HCT116 (cell line): ENCODE data around the gene CCDC117. TPM values are rescaled to one million over a fixed set of nuclear protein-coding genes. Genes with fewer than 3 reads are reported as not detected.

Experiments
- ATAC-seq: fragments of 200-7000 bp; cut with Tn5 transposase; 2 replicates; pipeline ENCODE4 v1.9.1; 2020; ENCODE audit warnings: mild to moderate bottlenecking, moderate library complexity
- BruUV-seq: library from RNA; stranded (reverse); fragments of 400-500 nt; replicated peaks from 2 replicates; lab custom pipeline; 2021; lab: Mats Ljungman, UMichigan
- CTCF ChIA-PET: fragments of 300-600 bp; sonication (Branson Sonifier 250); formaldehyde crosslinking; loops from one replicate; lab custom pipeline; 2021; ENCODE audit warnings: antibody characterized with exemption; lab: Charles Lee
- POLR2A ChIA-PET: fragments of 300-600, 350-600 bp; sonication (Branson Sonifier 250); formaldehyde crosslinking; loops from one replicate; lab custom pipeline; 2021; ENCODE audit warnings: antibody characterized with exemption; lab: Charles Lee
- RAD21 ChIA-PET, 2 experiments: fragments of 300-600 bp; sonication (Branson Sonifier 250); formaldehyde crosslinking; loops; one replicate each; lab custom pipeline; 2023; ENCODE audit warnings: low total read pairs in 2 of 2; ENCODE audit not compliant: uncharacterized antibody in 2 of 2, unreplicated experiment in 2 of 2, low non-redundant PET in 1 of 2; lab: Charles Lee
- DNase-seq: peaks from one replicate; pipeline ENCODE4 v3.0.0-alpha.2; 2010; ENCODE audit warnings: low read depth, low spot score
- H2AFZ ChIP-seq: fragments of 200-600 bp; shearing (Covaris generic), sonication (generic); 2 replicates; pipeline ENCODE4 v1.6.1; 2017; ENCODE audit warnings: low read depth, mixed run types, mixed read lengths, antibody characterized with exemption, low read length; ENCODE audit not compliant: poor library complexity, severe bottlenecking
- H3K27ac ChIP-seq: 2 replicates; pipeline ENCODE4 v1.5.1; 2012; ENCODE audit warnings: low read depth, low read length
- H3K27me3 ChIP-seq: fragments of 200-600 bp; sonication (generic); 2 replicates; pipeline ENCODE4 v1.6.1; 2016; ENCODE audit warnings: mixed run types, low read length, mixed read lengths; ENCODE audit not compliant: insufficient read depth
- H3K36me3 ChIP-seq, 2 experiments: fragments of 200-500 bp in 1 of 2; fragments of 200-600 bp in 1 of 2; sonication (Bioruptor generic) in 1 of 2; sonication (generic) in 1 of 2; 2 replicates each; pipeline versions ENCODE4 v1.5.1 to v1.6.1; 2014 to 2016; ENCODE audit warnings: low read length in 2 of 2, inconsistent platforms in 1 of 2, mixed read lengths in 1 of 2, mixed run types in 1 of 2; ENCODE audit not compliant: insufficient read depth in 2 of 2, control insufficient read depth in 1 of 2
- H3K4me1 ChIP-seq, 2 experiments: fragments of 200-600 bp in 1 of 2; sonication (generic) in 1 of 2; 2 replicates each; pipeline versions ENCODE4 v1.5.1 to v1.6.1; 2012 to 2017; ENCODE audit warnings: low read length in 2 of 2, inconsistent platforms in 1 of 2, mild to moderate bottlenecking in 1 of 2, mixed read lengths in 1 of 2, mixed run types in 1 of 2, moderate library complexity in 1 of 2; ENCODE audit not compliant: insufficient read depth in 2 of 2, control insufficient read depth in 1 of 2
- H3K4me2 ChIP-seq: fragments of 200-600 bp; sonication (generic); 2 replicates; pipeline ENCODE4 v1.6.1; 2017; ENCODE audit warnings: mixed run types, low read length, mixed read lengths
- H3K4me3 ChIP-seq, 2 experiments: fragments of 200-600 bp in 1 of 2; sonication (generic) in 1 of 2; replicated peaks in 1 of 2; 2 replicates each; pipeline ENCODE4 v1.5.1; 2011 to 2016; ENCODE audit warnings: low read length in 2 of 2, control low read depth in 1 of 2, low read depth in 1 of 2, mild to moderate bottlenecking in 1 of 2, mixed read lengths in 1 of 2, mixed run types in 1 of 2
- H3K79me2 ChIP-seq: fragments of 200-600 bp; sonication (generic); 2 replicates; pipeline ENCODE4 v1.6.1; 2017; ENCODE audit warnings: mild to moderate bottlenecking, mixed run types, low read length, moderate library complexity, mixed read lengths; ENCODE audit not compliant: insufficient read depth
- H3K9ac ChIP-seq: fragments of 200-600 bp; sonication (generic); 2 replicates; pipeline ENCODE4 v1.6.1; 2016; ENCODE audit warnings: low read length, mixed read lengths
- H3K9me2 ChIP-seq: fragments of 200-600 bp; sonication (generic), shearing (Covaris generic); 2 replicates; pipeline ENCODE4 v1.6.1; 2017; ENCODE audit warnings: mixed run types, mild to moderate bottlenecking, moderate library complexity; ENCODE audit not compliant: insufficient read depth
- H3K9me3 ChIP-seq, 2 experiments: fragments of 200-500 bp in 1 of 2; fragments of 200-600 bp in 1 of 2; sonication (Bioruptor generic) in 1 of 2; sonication (generic) in 1 of 2; 2 replicates each; pipeline ENCODE4 v1.6.1; 2014 to 2017; ENCODE audit warnings: low read length in 2 of 2, mixed read lengths in 2 of 2, inconsistent platforms in 1 of 2, low read depth in 1 of 2, mild to moderate bottlenecking in 1 of 2, mixed run types in 1 of 2, moderate library complexity in 1 of 2; ENCODE audit not compliant: control insufficient read depth in 1 of 2, insufficient read depth in 1 of 2
- H4K20me1 ChIP-seq: fragments of 200-600 bp; sonication (generic), shearing (Covaris generic); 2 replicates; pipeline ENCODE4 v1.6.1; 2017; ENCODE audit warnings: mixed run types, mild to moderate bottlenecking, moderate library complexity; ENCODE audit not compliant: insufficient read depth
- ATF3 ChIP-seq: IDR thresholded peaks from 2 replicates; pipeline ENCODE4 v1.6.1; 2012
- ELF1 ChIP-seq: IDR thresholded peaks from 2 replicates; pipeline ENCODE4 v1.6.1; 2012; ENCODE audit warnings: low read depth, borderline replicate concordance
- EZH2 ChIP-seq: fragments of 200-600 bp; sonication (generic); IDR thresholded peaks from 2 replicates; pipeline ENCODE4 v1.6.1; 2017; ENCODE audit warnings: antibody characterized with exemption, mixed run types
- EZH2phosphoT487 ChIP-seq: fragments of 200-600 bp; IDR thresholded peaks from 2 replicates; pipeline ENCODE4 v1.6.1; 2018; ENCODE audit warnings: antibody characterized with exemption, borderline replicate concordance
- POLR2A ChIP-seq: IDR thresholded peaks from 2 replicates; pipeline ENCODE4 v1.7.0; 2011; ENCODE audit warnings: borderline replicate concordance; ENCODE audit not compliant: insufficient read depth, insufficient read length; ENCODE audit errors: extremely low read depth
- POLR2AphosphoS5 ChIP-seq: IDR thresholded peaks from 2 replicates; pipeline ENCODE4 v1.6.1; 2011; ENCODE audit warnings: mild to moderate bottlenecking, low read depth, low read length, moderate library complexity
- SRF ChIP-seq: IDR thresholded peaks from 2 replicates; pipeline ENCODE4 v1.6.1; 2012; ENCODE audit warnings: low read depth
- ZBTB33 ChIP-seq: IDR thresholded peaks from 2 replicates; pipeline ENCODE4 v1.6.1; 2011; ENCODE audit warnings: mild to moderate bottlenecking, low read length, moderate library complexity; ENCODE audit not compliant: insufficient replicate concordance; ENCODE audit errors: extremely low read depth
- intact Hi-C: fragments of 100-400 bp; cut with micrococcal nuclease; formaldehyde crosslinking; loops from 2 replicates; pipeline ENCODE4 v1.10.0; 2022
- total RNA-seq: library from RNA; stranded (reverse); gene quantifications from one replicate; pipeline ENCODE4 v1.2.1, GENCODE V29; 2021; ENCODE audit not compliant: unreplicated experiment

CCDC117 gene
- total RNA-seq, 1 experiment from 2014 or later: 22.1 TPM

- peaks cover 15 to 24% of the 10 kb centered on the region in 2 experiments; a peak in 3 of 4 replicates for H3K36me3 ChIP-seq
- H3K79me2 ChIP-seq: peaks cover 29% of the 10 kb centered on the region
- H3K4me2 ChIP-seq: no peak overlapping the region
- H3K27me3 ChIP-seq: no peaks in the 10 kb centered on the region
- POLR2A ChIA-PET: no interaction called here
- H3K9ac ChIP-seq: no peak overlapping the region
- H3K9me2 ChIP-seq: no peaks in the 10 kb centered on the region
- intact Hi-C loops: no loop called here
- ATAC-seq (no peak), DNase-seq (no peak)
- TF ChIP-seq EZH2phosphoT487: no peak
- TF ChIP-seq POLR2AphosphoS5: no peak
- no peak for TF ChIP-seq EZH2
- no peak for TF ChIP-seq ZBTB33
- no peak for TF ChIP-seq SRF
- TF ChIP-seq ELF1: no peak
- TF ChIP-seq ATF3: no peak
- TF ChIP-seq POLR2A: no peak
- CTCF ChIA-PET: no interaction called here
- no TSS peak for BruUV-seq
- H2AFZ ChIP-seq: no peak overlapping the region
- no peak overlapping the region for H3K4me3 ChIP-seq
- RAD21 ChIA-PET: no interaction called here
- H3K9me3 ChIP-seq: no peaks in the 10 kb centered on the region
- no peaks in the 10 kb centered on the region for H4K20me1 ChIP-seq
- no peaks in the 10 kb centered on the region for H3K4me1 ChIP-seq
- no peak overlapping the region for H3K27ac ChIP-seq
These were observed 43.7 kb upstream of the CCDC117 start for GRCh38 chr22:28728621-28729313.
